ENCODE results near the gene MTRFR. TPM values are rescaled to one million over a fixed set of nuclear protein-coding genes. Genes with fewer than 3 reads are reported as not detected.

MTRFR gene
- total RNA-seq = 13.6 and 14.3 TPM in 2 replicates

DNA sequence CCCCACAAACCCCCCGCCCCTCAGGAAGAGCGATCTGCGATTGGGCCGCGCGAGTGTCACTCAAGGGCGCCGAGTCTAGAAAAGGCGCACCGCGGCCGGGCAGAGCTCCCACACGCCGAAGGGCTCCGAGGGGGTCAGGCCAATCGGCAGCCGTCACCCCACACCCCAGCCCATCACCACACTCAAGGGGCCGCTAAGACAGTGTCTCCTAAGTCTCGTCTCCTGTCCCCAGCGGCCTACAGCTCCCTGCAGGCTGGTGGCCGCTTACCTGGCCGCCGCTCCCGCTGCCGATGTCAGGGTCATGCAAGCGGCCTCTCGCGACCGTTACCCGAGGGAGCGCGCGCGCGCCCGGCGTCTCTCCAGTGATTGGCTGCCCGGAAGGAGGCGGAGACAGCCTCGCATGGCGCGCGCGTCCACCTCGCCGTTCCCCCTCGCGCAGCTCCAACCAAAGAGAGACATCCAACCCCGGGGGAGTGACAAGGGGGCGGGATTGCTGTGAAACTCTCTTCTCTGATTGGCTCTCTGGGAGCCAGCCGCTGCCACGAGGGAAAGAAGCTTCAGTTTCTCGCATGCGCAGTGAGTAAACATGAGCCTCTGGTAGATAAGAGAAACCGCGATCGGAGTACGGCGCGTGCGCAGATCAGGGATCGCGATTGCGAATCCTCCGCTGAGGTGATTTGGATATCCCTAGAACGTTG is at the start of gene MTRFR, which contains the start of gene MPHOSPH9:
TSS of gene MTRFR (plus strand) at position 630 of the 698 bp plus-strand sequence. CDS start 20,239 bp downstream, outside the sequence.
TSS of gene MPHOSPH9 (minus strand) at position 335 of the 698 bp plus-strand sequence. CDS start 2,777 bp downstream, outside the sequence.

Other genes with a start within 250 kb of the MTRFR start
- 5.0 and 5.1 TPM in 2 replicates for gene PITPNM2, start 82.3 kb upstream of the MTRFR start, total RNA-seq
- gene MPHOSPH9, start 295 bp upstream of the MTRFR start, total RNA-seq = 52.3 and 62.4 TPM in 2 replicates
- gene CDK2AP1, start 38.4 kb downstream of the MTRFR start, total RNA-seq = 194 and 211 TPM in 2 replicates
- 9.7 and 12.9 TPM in 2 replicates for gene SBNO1, start 131.4 kb downstream of the MTRFR start, total RNA-seq
- gene KMT5A, start 150.7 kb downstream of the MTRFR start, total RNA-seq = 44.6 and 51.4 TPM in 2 replicates
- gene RILPL2, start 203.2 kb downstream of the MTRFR start, total RNA-seq = 2.2 and 2.4 TPM in 2 replicates
- gene SNRNP35, start 224.7 kb downstream of the MTRFR start, total RNA-seq = 12.0 and 16.3 TPM in 2 replicates